ENCODE measurements around the gene C6orf52. TPM values are rescaled to one million over a fixed set of nuclear protein-coding genes. Genes with fewer than 3 reads are reported as not detected.
"Not testable (repeated sequence)": the region's sequence is repeated elsewhere in the genome, so short reads cannot be mapped to it uniquely, and the experiment has no call there.

The C6orf52 gene
- total RNA-seq, 1 donor from 2014 or later: 8.2 TPM

DNA sequence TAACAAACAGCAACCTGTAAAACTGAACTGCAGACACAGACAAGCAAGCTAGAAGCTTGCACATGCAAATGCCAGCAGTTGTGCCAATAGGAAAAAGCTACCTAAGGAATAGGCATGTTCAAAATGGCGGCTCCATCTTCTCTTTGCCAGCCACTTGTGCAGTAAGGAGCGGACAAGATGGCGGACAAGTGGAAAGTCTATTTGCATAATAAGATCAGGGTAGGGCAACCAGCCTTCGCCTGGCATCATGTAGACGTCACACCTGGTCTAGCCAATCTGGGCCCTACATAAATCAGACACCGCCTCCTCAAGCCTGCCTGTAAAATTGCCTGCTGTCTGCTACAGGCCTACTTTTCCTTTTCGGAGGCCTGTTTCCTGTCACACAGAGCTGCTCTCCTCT is 18.0 kb downstream of the C6orf52 start:
- no peaks in the 10 kb centered on the region for H3K27me3 Mint-ChIP-seq (ENCODE audit: low read depth)
- DNase-seq (ENCODE audit: low read depth, low spot score): no peak
- H3K4me3 Mint-ChIP-seq: no peak overlapping the region
- H3K36me3 Mint-ChIP-seq (ENCODE audit: low read depth): no peaks in the 10 kb centered on the region
- no peak for TF ChIP-seq CTCF (conservative IDR thresholded peaks at IDR 0.05)
- H3K27ac Mint-ChIP-seq (ENCODE audit: unreplicated experiment): no peak overlapping the region
- H3K4me1 Mint-ChIP-seq: no peaks in the 10 kb centered on the region
- H3K9me3 Mint-ChIP-seq: no peaks in the 10 kb centered on the region

DNA sequence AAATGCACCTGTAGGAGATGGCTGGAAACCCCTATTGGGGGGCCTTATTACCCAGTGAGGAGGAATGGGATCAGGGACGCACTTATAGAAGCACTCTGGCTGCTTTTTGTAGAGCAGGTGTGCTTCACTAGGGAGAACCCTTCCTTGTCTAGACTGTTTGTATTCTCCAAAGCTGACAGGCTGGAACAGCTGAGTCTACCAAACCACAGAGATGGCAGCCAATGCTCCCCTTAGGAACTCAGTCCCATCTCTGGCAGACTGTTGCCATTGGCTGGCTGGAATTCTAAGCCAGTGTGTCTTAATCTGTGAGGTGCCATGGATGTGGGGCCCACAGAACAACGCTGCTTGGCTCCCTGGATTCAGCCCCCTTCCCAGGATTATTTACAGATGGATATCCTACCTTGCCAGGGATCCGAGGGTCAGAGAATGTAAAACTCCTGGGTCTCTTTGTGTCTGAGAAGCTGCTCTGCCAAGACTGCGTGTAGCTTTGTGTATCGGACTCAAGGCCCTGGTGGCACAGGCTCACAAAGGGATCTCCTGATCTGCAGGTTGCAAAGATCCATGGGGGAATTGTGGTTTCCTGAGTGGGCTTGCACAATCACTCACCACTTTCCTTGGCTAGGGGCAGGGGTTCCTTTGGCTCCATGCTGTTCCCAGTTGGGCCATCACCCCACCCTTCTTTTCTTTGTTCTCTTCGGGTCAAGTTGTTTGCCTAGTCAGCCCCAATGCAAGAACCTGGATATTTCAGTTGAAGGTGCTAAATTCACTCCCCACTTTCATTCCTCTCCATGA is 26.1 kb downstream of the C6orf52 start:
- Mint-ChIP-seq H3K9me3 (peaks cover 12% of the 10 kb centered on the region), H3K27me3 (ENCODE audit: low read depth) (peaks cover 16% of the 10 kb centered on the region), H3K36me3 (ENCODE audit: low read depth) (peaks cover 2% of the 10 kb centered on the region), H3K4me1 (no peaks in the 10 kb centered on the region), H3K27ac (ENCODE audit: unreplicated experiment) (no peak overlapping the region), H3K4me3 (no peak overlapping the region)
- DNase-seq (ENCODE audit: low read depth, low spot score): no peak
- no peak for TF ChIP-seq CTCF (conservative IDR thresholded peaks at IDR 0.05)

- H3K27me3 Mint-ChIP-seq (ENCODE audit: low read depth): peaks cover 16% of the 10 kb centered on the region
- not testable (repeated sequence) for H3K36me3 Mint-ChIP-seq (ENCODE audit: low read depth); H3K4me1 Mint-ChIP-seq; H3K27ac Mint-ChIP-seq (ENCODE audit: unreplicated experiment); H3K4me3 Mint-ChIP-seq; DNase-seq (ENCODE audit: low read depth, low spot score)
- peaks cover 14% of the 10 kb centered on the region for H3K9me3 Mint-ChIP-seq
Measured at GRCh38 chr6:10665595-10665994, 28.8 kb downstream of the C6orf52 start.

- peaks cover 16% of the 10 kb centered on the region for H3K27me3 Mint-ChIP-seq (ENCODE audit: low read depth)
Measured at GRCh38 chr6:10662742-10663141, 31.7 kb downstream of the C6orf52 start.

GRCh38 chr6:10662207-10662606 is 32.2 kb downstream of the C6orf52 start:
- DNase-seq (ENCODE audit: low read depth, low spot score): no peak
- Mint-ChIP-seq H3K9me3 (peaks cover 14% of the 10 kb centered on the region), H3K27me3 (ENCODE audit: low read depth) (peaks cover 16% of the 10 kb centered on the region), H3K4me1 (no peaks in the 10 kb centered on the region), H3K36me3 (ENCODE audit: low read depth) (peaks cover 4% of the 10 kb centered on the region), H3K4me3 (no peak overlapping the region), H3K27ac (ENCODE audit: unreplicated experiment) (no peak overlapping the region)
- TF ChIP-seq CTCF (conservative IDR thresholded peaks at IDR 0.05): no peak

More at GRCh38 chr6:10662742-10663141, 31.7 kb downstream of the C6orf52 start:
- TF ChIP-seq CTCF (conservative IDR thresholded peaks at IDR 0.05): no peak
- Mint-ChIP-seq H3K4me3 (no peak overlapping the region), H3K27ac (ENCODE audit: unreplicated experiment) (no peak overlapping the region), H3K4me1 (no peaks in the 10 kb centered on the region), H3K9me3 (peaks cover 14% of the 10 kb centered on the region), H3K36me3 (ENCODE audit: low read depth) (peaks cover 4% of the 10 kb centered on the region)
- DNase-seq (ENCODE audit: low read depth, low spot score): no peak

- Mint-ChIP-seq H3K4me3 (peak overlapping the region; percentile 61), H3K9me3 (peaks cover 12% of the 10 kb centered on the region)
- not testable (repeated sequence) for H3K36me3 Mint-ChIP-seq (ENCODE audit: low read depth); H3K27ac Mint-ChIP-seq (ENCODE audit: unreplicated experiment); H3K4me1 Mint-ChIP-seq; H3K27me3 Mint-ChIP-seq (ENCODE audit: low read depth); DNase-seq (ENCODE audit: low read depth, low spot score)
Measured at GRCh38 chr6:10660431-10661191, 33.8 kb downstream of the C6orf52 start.
